Naive thymus-derived CD4-positive, alpha-beta T cell (primary cell): ENCODE measurements around the gene C11orf52. TPM values are rescaled to one million over a fixed set of nuclear protein-coding genes. Genes with fewer than 3 reads are reported as not detected.
"Not testable (repeated sequence)": the region's sequence is repeated elsewhere in the genome, so short reads cannot be mapped to it uniquely, and the experiment has no call there.

Experiments
- ATAC-seq: fragments of 150-1000 bp; cut with Tn5 transposase; 2 replicates; pipeline ENCODE4 v1.10.0; 2021; ENCODE audit warnings: mild to moderate bottlenecking, moderate library complexity
- CTCF ChIA-PET: fragments of 350-600 bp; sonication (Branson Sonifier 250); formaldehyde crosslinking; loops from one replicate; lab custom pipeline; 2021; ENCODE audit warnings: antibody characterized with exemption; lab: Charles Lee
- POLR2A ChIA-PET: fragments of 350-600 bp; sonication (Branson Sonifier 250); formaldehyde crosslinking; loops from one replicate; lab custom pipeline; 2021; ENCODE audit warnings: antibody characterized with exemption, inconsistent platforms; lab: Charles Lee
- DNase-seq, 9 donors: peaks; one replicate each; pipeline versions ENCODE4 v3.0.0 to v3.0.0-alpha.2; 2020 to 2022; ENCODE audit warnings: mixed read lengths in 1 of 9
- H3K27ac ChIP-seq: one replicate; pipeline ENCODE4 v1.7.0; 2013; ENCODE audit warnings: mild to moderate bottlenecking, low read depth, low read length, moderate library complexity
- H3K27me3 ChIP-seq, 2 donors: one replicate each; pipeline ENCODE4 v1.7.0; 2013; ENCODE audit warnings: low read length in 2 of 2, mild to moderate bottlenecking in 2 of 2, moderate library complexity in 2 of 2; ENCODE audit not compliant: control insufficient read depth in 2 of 2, insufficient read depth in 2 of 2
- H3K36me3 ChIP-seq, 3 experiments: 1 replicate in 2 of 3; 2 replicates in 1 of 3; pipeline ENCODE4 v1.7.0; 2013; ENCODE audit warnings: low read length in 3 of 3, mild to moderate bottlenecking in 3 of 3, moderate library complexity in 1 of 3; ENCODE audit not compliant: insufficient read depth in 3 of 3, control insufficient read depth in 2 of 3
- H3K4me1 ChIP-seq, 2 donors: one replicate each; pipeline ENCODE4 v1.7.0; 2013; ENCODE audit warnings: low read length in 2 of 2, mild to moderate bottlenecking in 2 of 2, moderate library complexity in 1 of 2; ENCODE audit not compliant: control insufficient read depth in 2 of 2, insufficient read depth in 2 of 2
- H3K4me3 ChIP-seq: 2 replicates; pipeline ENCODE4 v1.7.0; 2013; ENCODE audit warnings: mild to moderate bottlenecking, low read length
- H3K9me3 ChIP-seq, 3 experiments: 1 replicate in 2 of 3; 2 replicates in 1 of 3; pipeline ENCODE4 v1.7.0; 2013; ENCODE audit warnings: low read length in 3 of 3; ENCODE audit not compliant: control insufficient read depth in 2 of 3
- H3K27ac Mint-ChIP-seq, 9 donors: one replicate each; pipeline ENCODE4 v1.8.0; 2020 to 2022; ENCODE audit warnings: mixed read lengths in 9 of 9, mild to moderate bottlenecking in 8 of 9, moderate library complexity in 5 of 9, inconsistent platforms in 2 of 9
- H3K27me3 Mint-ChIP-seq, 5 donors: one replicate each; pipeline ENCODE4 v1.8.0; 2021 to 2022; ENCODE audit warnings: mixed read lengths in 5 of 5, mild to moderate bottlenecking in 1 of 5
- H3K36me3 Mint-ChIP-seq, 5 donors: one replicate each; pipeline ENCODE4 v1.8.0; 2020 to 2022; ENCODE audit warnings: mixed read lengths in 5 of 5, mild to moderate bottlenecking in 3 of 5, inconsistent platforms in 1 of 5
- H3K4me1 Mint-ChIP-seq, 7 donors: one replicate each; pipeline ENCODE4 v1.8.0; 2020 to 2022; ENCODE audit warnings: mixed read lengths in 7 of 7, mild to moderate bottlenecking in 3 of 7, inconsistent platforms in 1 of 7
- H3K4me3 Mint-ChIP-seq, 10 donors: one replicate each; pipeline ENCODE4 v1.8.0; 2020 to 2022; ENCODE audit warnings: mild to moderate bottlenecking in 10 of 10, mixed read lengths in 10 of 10, moderate library complexity in 6 of 10, inconsistent platforms in 2 of 10
- H3K9me3 Mint-ChIP-seq, 11 donors: one replicate each; pipeline ENCODE4 v1.8.0; 2020 to 2022; ENCODE audit warnings: mixed read lengths in 11 of 11, mild to moderate bottlenecking in 4 of 11, inconsistent platforms in 1 of 11, moderate library complexity in 1 of 11
- intact Hi-C, 2 donors: fragments of 100-400 bp; cut with micrococcal nuclease; formaldehyde crosslinking; loops; one replicate each; pipeline ENCODE4 v1.15.1; 2023
- polyA plus RNA-seq, 2 donors: library from polyadenylated mRNA; unstranded; fragments of 300-500 nt; fragmentation: Illumina TruSeq; gene quantifications; one replicate each; pipeline ENCODE4 v1.2.3, GENCODE V29; 2021
- total RNA-seq, 6 experiments: library from RNA in 5 of 6; stranded (reverse) in 5 of 6; gene quantifications; 1 replicate in 5 of 6; 2 replicates in 1 of 6; pipeline ENCODE4 v1.2.3 and lab custom pipeline; 2021 to 2026

The C11orf52 gene
- total and polyA plus RNA-seq, 7 experiments from 2014 or later: 0.26 TPM; not detected in 6

GRCh38 chr11:111933176-111933575 lies 14.5 kb downstream of the C11orf52 start:
- ChIA-PET CTCF (interaction anchor here (1.2 to 8.7 kb wide), 2 partner anchors 24 to 49 kb away, joined by 3 to 114 read pairs; no protein-coding TSS in a partner anchor), POLR2A (interaction anchor here (0.6 to 2.4 kb wide), 3 partner anchors 48 to 165 kb away, joined by 3 to 8 read pairs (median 4); no protein-coding TSS in a partner anchor)
- peaks cover 3 to 35% (median 22%) of the 10 kb centered on the region in 7 donors for H3K4me1 Mint-ChIP-seq
- not testable (repeated sequence) for H3K27me3 Mint-ChIP-seq, ATAC-seq, H3K9me3 ChIP-seq, H3K9me3 Mint-ChIP-seq, H3K27me3 ChIP-seq, DNase-seq, H3K36me3 Mint-ChIP-seq, H3K4me3 Mint-ChIP-seq, H3K4me3 ChIP-seq, H3K36me3 ChIP-seq, H3K27ac ChIP-seq
- H3K27ac Mint-ChIP-seq: peak overlapping the region in 1 of 9 donors; percentile 56
- H3K4me1 ChIP-seq: peaks cover 4 to 19% of the 10 kb centered on the region in 2 donors
- intact Hi-C loops: loop anchor here (5.0 to 10.0 kb wide), 4 partner anchors 244 to 1498 kb away; partner anchors contain the start of gene BCO2 (in 1 of the 2)

- no peak overlapping the region for H3K27ac ChIP-seq
- H3K36me3 ChIP-seq: no peaks in the 10 kb centered on the region
- peaks cover 4 to 26% of the 10 kb centered on the region in 2 donors for H3K4me1 ChIP-seq
- H3K4me3 ChIP-seq: no peak overlapping the region
- DNase-seq (no peak), ATAC-seq (no peak)
- no peaks in the 10 kb centered on the region for H3K27me3 ChIP-seq
- Mint-ChIP-seq H3K9me3 (no peaks in the 10 kb centered on the region), H3K4me1 (peaks cover 10 to 42% (median 29%) of the 10 kb centered on the region in 7 donors), H3K36me3 (no peaks in the 10 kb centered on the region), H3K4me3 (no peak overlapping the region), H3K27ac (no peak overlapping the region), H3K27me3 (no peaks in the 10 kb centered on the region)
- no peaks in the 10 kb centered on the region for H3K9me3 ChIP-seq
- ChIA-PET POLR2A (interaction anchor here (0.7 to 2.4 kb wide), 5 partner anchors 48 to 117 kb away, joined by 3 to 8 read pairs (median 3); no protein-coding TSS in a partner anchor), CTCF (interaction anchor here (1.2 to 8.7 kb wide), 3 partner anchors 9 to 49 kb away, joined by 3 to 114 read pairs (median 3); no protein-coding TSS in a partner anchor)
- intact Hi-C loops: loop anchor here (5.0 to 10.0 kb wide), 4 partner anchors 243 to 1499 kb away; partner anchors contain the start of gene BCO2 (in 1 of the 2)
Measured at GRCh38 chr11:111933872-111934271, 15.2 kb downstream of the C11orf52 start.

GRCh38 chr11:111934306-111934705 lies 15.6 kb downstream of the C11orf52 start:
- Mint-ChIP-seq H3K4me3 (no peak overlapping the region), H3K27ac (no peak overlapping the region), H3K4me1 (peaks cover 14 to 47% (median 33%) of the 10 kb centered on the region in 7 donors), H3K36me3 (no peaks in the 10 kb centered on the region), H3K9me3 (no peaks in the 10 kb centered on the region), H3K27me3 (no peaks in the 10 kb centered on the region)
- Histone ChIP-seq H3K27me3 (no peaks in the 10 kb centered on the region), H3K4me1 (peaks cover 4 to 29% of the 10 kb centered on the region in 2 donors), H3K36me3 (no peaks in the 10 kb centered on the region), H3K27ac (no peak overlapping the region), H3K9me3 (no peaks in the 10 kb centered on the region), H3K4me3 (no peak overlapping the region)
- POLR2A ChIA-PET: interaction anchor here (0.7 to 2.4 kb wide), 5 partner anchors 47 to 117 kb away, joined by 3 to 8 read pairs (median 3); no protein-coding TSS in a partner anchor
- CTCF ChIA-PET: interaction anchor here (0.7 to 8.7 kb wide), 3 partner anchors 8 to 346 kb away, joined by 3 to 114 read pairs (median 6); no protein-coding TSS in a partner anchor
- intact Hi-C loops: loop anchor here (5.0 to 10.0 kb wide), 4 partner anchors 243 to 1500 kb away; partner anchors contain the start of gene BCO2 (in 1 of the 2)
- ATAC-seq (no peak), DNase-seq (peak in 1 of 9 donors; percentile 2)

- Histone ChIP-seq H3K4me3 (no peak overlapping the region), H3K9me3 (no peaks in the 10 kb centered on the region), H3K4me1 (peaks cover 4 to 29% of the 10 kb centered on the region in 2 donors), H3K27ac (no peak overlapping the region), H3K27me3 (no peaks in the 10 kb centered on the region), H3K36me3 (no peaks in the 10 kb centered on the region)
- CTCF ChIA-PET: interaction anchor here (0.7 to 8.7 kb wide), 6 partner anchors 9 to 345 kb away, joined by 3 to 114 read pairs (median 5); no protein-coding TSS in a partner anchor
- H3K4me3 Mint-ChIP-seq: peak overlapping the region in 8 of 10 donors; percentile 2 to 87 (median 16)
- POLR2A ChIA-PET: interaction anchor here (0.7 to 1.3 kb wide), 3 partner anchors 36 to 86 kb away, joined by 3 read pairs; no protein-coding TSS in a partner anchor
- H3K9me3 Mint-ChIP-seq: no peaks in the 10 kb centered on the region
- H3K36me3 Mint-ChIP-seq: no peaks in the 10 kb centered on the region
- H3K27ac Mint-ChIP-seq: peak overlapping the region in 2 of 9 donors; percentile 56 to 64
- DNase-seq (no peak), ATAC-seq (no peak)
- intact Hi-C loops: loop anchor here (1.0 to 10.0 kb wide), 5 partner anchors 8 to 1501 kb away; partner anchors contain the start of genes DLAT (in 1 of the 2), PPP2R1B (in 1 of the 2) and PTS (in 1 of the 2)
- H3K27me3 Mint-ChIP-seq: no peaks in the 10 kb centered on the region
- peaks cover 16 to 54% (median 36%) of the 10 kb centered on the region in 7 donors for H3K4me1 Mint-ChIP-seq
Measured at GRCh38 chr11:111935317-111936039, 16.8 kb downstream of the C11orf52 start.

GRCh38 chr11:111936040-111936540 lies 17.4 kb downstream of the C11orf52 start:
- H3K9me3 ChIP-seq: no peaks in the 10 kb centered on the region
- peaks cover 16 to 54% (median 36%) of the 10 kb centered on the region in 7 donors for H3K4me1 Mint-ChIP-seq
- H3K36me3 ChIP-seq: no peaks in the 10 kb centered on the region
- no peaks in the 10 kb centered on the region for H3K36me3 Mint-ChIP-seq
- H3K27ac Mint-ChIP-seq: peak overlapping the region in 7 of 9 donors; percentile 29 to 93 (median 64)
- ChIA-PET POLR2A (interaction anchor here (0.7 to 0.8 kb wide), 2 partner anchors 9 to 35 kb away, joined by 3 to 5 read pairs; no protein-coding TSS in a partner anchor), CTCF (interaction anchor here (0.7 to 8.7 kb wide), 5 partner anchors 9 to 134 kb away, joined by 3 to 114 read pairs (median 4); no protein-coding TSS in a partner anchor)
- H3K27me3 Mint-ChIP-seq: no peaks in the 10 kb centered on the region
- no peaks in the 10 kb centered on the region for H3K27me3 ChIP-seq
- peaks cover 4 to 29% of the 10 kb centered on the region in 2 donors for H3K4me1 ChIP-seq
- H3K4me3 ChIP-seq: peak overlapping the region; percentile 74
- intact Hi-C loops: loop anchor here (1.0 to 10.0 kb wide), 5 partner anchors 9 to 1501 kb away; partner anchors contain the start of genes DLAT (in 1 of the 2), PPP2R1B (in 1 of the 2) and PTS (in 1 of the 2)
- peak overlapping the region; percentile 62 to 95 (median 86) for H3K4me3 Mint-ChIP-seq
- no peak overlapping the region for H3K27ac ChIP-seq
- DNase-seq (no peak), ATAC-seq (no peak)
- no peaks in the 10 kb centered on the region for H3K9me3 Mint-ChIP-seq

GRCh38 chr11:111937461-111937769 lies 18.7 kb downstream of the C11orf52 start:
- Histone ChIP-seq H3K4me3 (peak overlapping the region; percentile 74), H3K36me3 (no peaks in the 10 kb centered on the region), H3K4me1 (peaks cover 4 to 29% of the 10 kb centered on the region in 2 donors), H3K27me3 (no peaks in the 10 kb centered on the region), H3K27ac (peak overlapping the region; percentile 51), H3K9me3 (no peaks in the 10 kb centered on the region)
- H3K27me3 Mint-ChIP-seq: no peaks in the 10 kb centered on the region
- no peaks in the 10 kb centered on the region for H3K36me3 Mint-ChIP-seq
- ChIA-PET POLR2A (interaction anchor here (1.1 to 1.3 kb wide), 2 partner anchors 10 to 45 kb away, joined by 3 to 6 read pairs; no protein-coding TSS in a partner anchor), CTCF (interaction anchor here (1.6 to 8.7 kb wide), 2 partner anchors 11 to 45 kb away, joined by 4 to 114 read pairs; no protein-coding TSS in a partner anchor)
- DNase-seq (no peak), ATAC-seq (no peak)
- H3K4me3 Mint-ChIP-seq: peak overlapping the region; percentile 59 to 95 (median 78)
- no peaks in the 10 kb centered on the region for H3K9me3 Mint-ChIP-seq
- intact Hi-C loops: loop anchor here (1.0 to 10.0 kb wide), 5 partner anchors 10 to 1503 kb away; partner anchors contain the start of genes DLAT (in 1 of the 2), PPP2R1B (in 1 of the 2) and PTS (in 1 of the 2)
- H3K27ac Mint-ChIP-seq: peak overlapping the region; percentile 67 to 96 (median 80)
- peaks cover 16 to 49% (median 34%) of the 10 kb centered on the region in 7 donors for H3K4me1 Mint-ChIP-seq
